ENCODE data around the gene RTP2.
A peak's percentile ranks its signal among the peaks of the same experiment; 100 is the strongest.

Gene RTP2, protein sequence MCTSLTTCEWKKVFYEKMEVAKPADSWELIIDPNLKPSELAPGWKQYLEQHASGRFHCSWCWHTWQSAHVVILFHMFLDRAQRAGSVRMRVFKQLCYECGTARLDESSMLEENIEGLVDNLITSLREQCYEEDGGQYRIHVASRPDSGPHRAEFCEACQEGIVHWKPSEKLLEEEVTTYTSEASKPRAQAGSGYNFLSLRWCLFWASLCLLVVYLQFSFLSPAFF

DNA sequence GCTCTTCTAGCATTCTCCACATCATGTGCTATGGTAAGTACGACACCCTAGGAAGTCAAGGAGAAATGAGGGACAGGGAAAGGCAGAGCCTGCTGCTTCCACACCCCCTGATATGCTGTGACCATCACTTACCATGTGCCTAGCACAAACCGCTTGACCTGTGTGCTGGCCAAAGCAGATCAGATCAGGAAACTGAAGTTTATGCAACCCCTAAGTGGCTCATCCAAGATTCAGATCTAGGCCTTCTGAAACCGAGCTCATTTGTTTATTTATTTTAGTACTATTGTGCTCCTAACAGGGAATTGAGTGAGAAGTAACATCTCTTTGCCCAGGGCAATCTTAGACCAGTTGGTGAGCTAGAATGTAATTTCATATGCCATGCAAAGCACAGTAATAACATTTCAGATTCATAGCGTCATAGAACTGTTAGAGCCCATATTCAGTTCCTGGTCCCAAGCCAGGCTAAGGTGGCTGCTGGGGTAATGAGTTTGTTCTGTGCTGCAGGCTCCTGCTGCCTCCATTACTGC, at the start of gene RTP2:
Gene RTP2 (minus strand): TSS at position 51 of the 527 bp plus-strand sequence. CDS start 429 bp downstream, outside the sequence.
- no peak for DNase-seq

DNA sequence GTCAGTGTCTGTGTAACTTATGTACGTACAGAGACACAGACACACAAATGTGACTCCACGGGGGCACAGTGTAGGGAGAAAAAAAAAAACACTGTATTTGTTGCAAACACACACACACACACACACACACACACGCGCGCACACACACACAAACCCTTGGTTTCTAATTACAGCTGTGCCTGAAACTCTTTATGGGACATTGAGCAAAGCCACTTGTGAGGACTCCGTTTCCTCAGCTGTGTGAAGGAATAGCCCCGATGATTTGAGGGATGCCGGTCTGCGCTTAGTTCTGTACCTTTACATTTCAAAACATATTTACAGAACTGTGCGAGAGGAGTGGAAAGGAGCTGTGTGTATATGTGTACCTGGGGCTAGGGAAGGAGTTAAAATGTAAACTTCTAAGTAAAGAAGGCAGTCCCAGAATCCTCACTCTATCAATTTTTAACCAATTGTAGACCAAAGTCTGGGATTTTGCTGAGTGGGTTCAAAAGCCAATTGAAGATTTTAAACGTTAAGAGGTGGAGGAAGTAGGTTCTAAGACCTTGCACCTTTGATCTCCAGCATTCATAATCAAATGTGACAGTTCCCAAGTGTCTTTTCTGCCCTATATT, 48.3 kb upstream of the RTP2 start:
- DNase-seq = no peak

DNA sequence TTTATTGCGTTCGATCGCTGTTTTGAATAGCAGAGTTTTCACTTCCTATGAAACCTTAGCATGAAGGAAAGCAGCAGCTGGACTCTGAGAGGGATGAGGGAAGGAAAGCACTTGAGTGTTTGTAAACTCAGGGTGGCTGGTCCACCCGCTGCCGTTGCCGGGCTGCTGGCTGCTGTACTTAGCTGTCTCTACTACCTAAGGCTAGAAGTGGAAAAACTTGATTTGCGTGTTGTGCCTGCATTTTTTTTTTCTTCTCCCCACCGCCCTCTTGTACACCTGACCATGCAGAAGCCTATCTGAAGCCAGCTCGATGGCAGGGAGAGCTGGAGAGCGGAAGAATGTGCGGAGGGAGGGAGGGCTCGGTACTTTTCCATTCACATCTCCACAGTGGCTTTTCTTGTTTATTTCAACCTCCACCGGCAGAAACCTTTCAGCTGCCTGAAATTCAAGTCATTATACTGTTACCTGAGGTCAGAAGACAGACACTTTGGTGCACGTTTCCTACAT, 47.7 kb upstream of the RTP2 start:
- no peak for DNase-seq

DNA sequence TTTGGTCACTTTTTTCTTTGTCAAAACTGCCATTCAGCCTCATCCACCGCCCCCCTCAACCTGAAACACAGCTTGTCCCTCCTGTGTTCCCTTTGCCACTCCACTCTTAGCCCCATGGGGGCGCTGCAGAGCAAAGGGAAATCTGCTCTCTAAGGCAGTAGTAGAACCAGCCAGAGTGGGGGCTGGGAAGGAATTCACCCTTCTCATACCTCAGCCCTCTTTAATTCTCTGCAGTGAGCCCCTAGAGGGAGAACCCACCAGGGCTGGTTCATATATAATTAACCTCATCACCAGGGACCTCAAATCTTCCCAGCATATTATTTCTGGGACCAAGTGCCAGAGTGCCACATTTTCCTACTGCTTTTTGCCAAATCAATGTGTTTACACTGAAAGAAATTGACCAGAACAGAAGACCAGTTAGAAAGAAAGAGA, 45.7 kb upstream of the RTP2 start:
- peak; percentile 91 for DNase-seq

DNA sequence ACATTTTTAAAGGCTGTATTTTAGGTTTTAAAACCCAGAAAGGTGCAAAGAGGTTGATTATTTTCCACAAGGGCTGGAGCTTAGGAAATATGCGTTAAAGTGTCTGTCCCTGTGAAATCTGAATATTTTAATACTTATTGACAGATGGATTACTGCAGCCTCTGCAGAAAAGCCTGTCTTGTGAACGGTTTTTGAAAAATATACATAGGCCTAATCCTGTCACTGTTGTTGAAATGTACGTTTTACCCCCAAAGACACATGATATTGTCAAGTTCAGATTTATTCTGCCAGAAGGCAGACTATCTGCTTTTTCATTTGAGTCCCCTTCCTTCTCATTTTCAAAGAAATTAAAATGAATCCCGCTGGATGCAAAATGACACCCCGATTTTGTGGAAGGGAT, 45.1 kb upstream of the RTP2 start:
- DNase-seq = no peak

DNA sequence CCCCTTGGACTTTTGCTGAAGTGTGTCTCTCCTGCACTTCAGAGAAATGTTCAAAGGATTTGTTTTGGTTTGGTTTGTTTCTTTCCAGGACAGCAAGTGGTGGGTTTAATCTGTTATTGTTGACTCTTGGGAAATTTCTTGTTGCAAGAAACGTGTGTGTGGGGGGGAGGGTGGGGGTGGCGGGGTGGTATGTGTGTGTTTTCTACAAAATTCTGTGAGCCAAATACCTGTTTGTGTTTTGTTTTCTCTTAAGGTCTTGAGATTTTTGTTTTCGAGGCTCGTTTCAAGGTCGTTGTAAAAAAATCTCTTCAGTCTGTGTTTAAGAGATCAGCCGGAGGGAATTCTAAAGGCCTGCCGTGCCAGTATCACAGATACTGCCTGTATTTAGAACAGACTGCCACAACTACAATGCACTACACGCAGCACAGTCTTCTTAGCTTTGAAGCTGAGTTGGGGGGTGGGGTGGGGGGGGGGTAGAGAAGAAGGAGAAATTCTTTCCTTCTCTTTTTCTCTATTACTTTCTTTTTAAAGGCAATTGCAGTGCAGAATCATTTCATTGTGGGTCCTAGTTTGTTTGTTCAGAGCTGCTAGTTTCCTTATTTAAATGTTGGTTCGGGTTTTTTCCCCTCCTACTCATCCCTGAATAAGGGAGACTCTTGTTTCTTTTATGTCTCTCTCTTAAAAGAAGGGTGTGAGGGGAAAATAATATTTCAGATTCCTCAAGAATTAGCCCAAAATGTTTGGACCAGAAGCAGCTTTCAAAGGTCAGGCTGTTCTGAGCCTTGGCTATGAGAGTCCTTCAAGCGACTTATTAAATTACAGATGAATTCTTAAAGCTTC, 44.3 kb upstream of the RTP2 start:
- peak; percentile 35 for DNase-seq

DNA sequence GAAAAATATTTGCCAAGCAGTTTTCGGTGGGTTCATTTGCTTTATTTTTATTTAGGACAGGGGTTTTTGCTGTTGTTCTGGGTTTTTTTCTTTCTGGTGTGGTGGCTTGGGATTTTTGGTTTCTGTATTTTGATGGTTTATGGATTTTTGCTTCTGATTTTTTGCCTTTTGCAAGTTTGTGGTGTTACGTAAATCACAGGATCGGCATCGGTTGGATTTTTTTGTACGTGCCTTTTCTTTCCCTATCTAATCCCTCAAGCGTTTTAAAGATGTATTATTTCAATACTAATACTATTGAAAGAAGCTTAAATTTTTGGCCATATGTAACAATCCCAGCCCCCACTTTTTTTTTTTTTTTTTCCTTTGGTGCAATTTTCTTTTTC, 43.7 kb upstream of the RTP2 start:
- DNase-seq = no peak

DNA sequence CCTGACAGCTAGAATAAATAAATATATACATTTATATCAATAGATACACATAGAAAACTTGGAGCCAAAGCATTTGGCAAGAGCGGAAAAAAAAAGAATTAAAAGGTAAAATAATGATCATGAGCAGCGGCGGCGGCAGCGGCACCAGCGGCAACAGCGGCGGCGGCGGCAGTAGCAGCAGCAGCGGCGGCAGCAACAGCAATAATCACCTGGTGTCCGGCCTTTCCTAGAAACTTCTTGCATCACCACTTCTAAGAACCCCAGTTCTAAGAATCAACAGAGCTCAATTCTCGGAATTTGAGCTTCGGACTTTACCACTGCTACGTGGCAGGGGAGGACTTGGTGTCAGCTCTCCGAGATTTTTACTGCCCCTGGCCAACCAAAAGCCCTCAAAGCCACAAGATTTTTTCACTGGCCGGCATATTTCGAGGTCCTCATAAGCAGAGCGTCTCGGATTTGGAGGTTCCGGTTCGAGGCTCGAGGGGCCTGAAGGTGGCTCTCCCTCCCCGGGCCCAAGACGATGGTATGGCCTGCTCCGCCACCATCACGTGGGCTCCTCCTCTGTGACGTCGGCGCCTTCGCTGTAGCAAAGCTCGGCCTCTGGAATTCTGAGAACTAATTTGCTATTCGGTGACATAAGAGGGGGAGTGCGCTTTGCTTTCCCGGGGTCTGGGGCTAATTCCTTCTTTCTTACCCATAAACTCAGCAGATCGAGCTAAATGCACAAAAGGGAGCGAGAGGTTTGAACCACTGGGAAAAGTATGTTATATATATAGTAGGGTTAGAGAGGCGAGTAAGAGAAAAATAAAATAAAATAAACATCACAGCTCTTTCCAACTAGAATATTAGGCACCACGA, 43.1 kb upstream of the RTP2 start, which contains the start of gene BCL6:
Gene BCL6 (minus strand): TSS at position 268 of the 858 bp plus-strand sequence. CDS start 11,775 bp downstream, outside the sequence.
- peak; percentile 85 for DNase-seq

DNA sequence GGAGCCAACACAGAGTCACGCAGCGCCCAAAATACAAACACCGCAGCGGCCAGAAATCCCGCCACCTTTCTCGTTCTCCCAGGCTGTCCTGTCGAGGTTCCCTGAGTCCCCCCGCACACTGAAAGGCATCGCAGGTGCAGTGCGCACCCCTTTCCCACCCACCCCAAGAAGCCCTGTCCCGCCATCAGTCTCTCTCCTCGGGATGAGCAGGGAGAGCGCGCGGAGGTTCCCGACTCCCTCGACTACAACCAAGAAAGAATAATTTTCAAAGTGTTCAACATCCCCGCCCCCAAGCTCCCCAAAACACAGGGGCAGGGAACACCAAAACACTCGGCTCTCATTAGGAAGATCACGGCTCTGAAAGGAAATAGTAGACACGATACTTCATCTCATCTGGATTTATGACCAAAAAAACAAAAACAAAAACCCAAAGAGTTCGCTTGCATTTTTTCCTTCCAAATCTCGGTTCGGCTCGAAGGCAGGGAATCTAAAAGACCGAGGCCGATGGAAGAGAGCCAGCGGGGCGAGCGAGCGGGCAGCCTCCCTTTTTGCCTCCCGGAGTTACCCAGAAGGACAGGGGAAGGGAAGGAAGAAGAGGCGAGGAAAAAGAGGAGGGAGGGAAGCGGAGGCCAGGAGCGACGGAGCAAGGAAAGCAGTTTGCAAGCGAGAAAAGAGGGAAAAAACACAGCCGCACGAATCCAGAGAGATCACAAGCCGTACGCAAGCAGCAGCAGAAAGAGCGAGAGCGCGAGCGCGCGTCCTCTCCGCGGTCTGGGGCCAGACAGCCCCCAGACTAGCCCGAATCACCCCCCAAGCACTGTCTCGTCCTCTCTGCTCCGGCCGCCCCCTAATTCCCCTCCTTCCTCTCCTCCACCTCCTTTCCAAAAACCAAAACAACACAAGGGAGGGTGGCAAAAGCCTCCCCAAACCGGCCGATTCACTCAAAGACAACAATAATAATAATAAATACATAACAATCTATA, 42.1 kb upstream of the RTP2 start:
- DNase-seq = peak; percentile 61

DNA sequence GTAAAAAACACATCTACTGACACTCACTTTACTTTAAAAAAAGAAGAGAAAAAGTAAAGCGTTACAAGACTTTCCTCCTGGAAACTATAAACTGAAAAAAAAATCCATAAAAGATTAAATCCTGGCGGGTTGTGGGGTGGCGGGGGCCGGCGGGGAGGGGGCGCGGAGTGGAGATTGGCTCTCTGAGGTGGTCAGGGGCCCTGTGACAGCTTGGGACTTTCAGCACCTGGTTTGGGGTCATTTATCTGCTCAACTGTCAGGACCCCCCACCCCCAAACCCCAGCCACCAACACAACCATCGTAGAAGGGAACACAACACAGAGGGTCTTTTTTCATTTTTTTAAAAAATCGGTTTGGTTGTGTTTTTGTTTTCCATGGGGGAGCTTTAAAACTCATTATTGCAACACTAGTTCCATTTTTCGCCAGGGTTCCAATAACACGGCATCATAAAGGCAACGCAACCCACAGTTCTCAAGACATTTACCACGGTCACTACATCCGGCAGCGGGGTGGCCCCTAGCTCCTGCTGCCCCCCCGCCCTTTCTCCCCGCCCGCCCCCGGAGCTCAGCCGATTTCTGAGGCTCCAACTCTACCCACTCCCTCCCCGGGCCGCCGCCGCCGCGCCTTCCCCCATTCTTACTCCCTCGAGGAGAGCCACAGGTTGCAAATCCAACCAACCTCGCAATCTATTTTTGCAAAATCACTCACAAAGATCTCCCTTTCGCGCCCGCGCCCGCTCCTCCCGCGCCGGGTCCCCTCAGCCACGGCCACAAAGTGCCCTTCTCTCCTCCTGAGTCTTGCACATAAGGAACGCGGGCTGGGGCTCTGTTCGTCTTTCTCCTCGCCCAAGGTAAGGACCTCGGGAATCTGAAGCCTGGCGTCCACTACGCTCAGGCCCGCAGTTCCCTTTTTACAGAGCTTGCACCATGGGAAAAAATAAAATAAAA, 41.1 kb upstream of the RTP2 start:
- peak; percentile 50 for DNase-seq

DNA sequence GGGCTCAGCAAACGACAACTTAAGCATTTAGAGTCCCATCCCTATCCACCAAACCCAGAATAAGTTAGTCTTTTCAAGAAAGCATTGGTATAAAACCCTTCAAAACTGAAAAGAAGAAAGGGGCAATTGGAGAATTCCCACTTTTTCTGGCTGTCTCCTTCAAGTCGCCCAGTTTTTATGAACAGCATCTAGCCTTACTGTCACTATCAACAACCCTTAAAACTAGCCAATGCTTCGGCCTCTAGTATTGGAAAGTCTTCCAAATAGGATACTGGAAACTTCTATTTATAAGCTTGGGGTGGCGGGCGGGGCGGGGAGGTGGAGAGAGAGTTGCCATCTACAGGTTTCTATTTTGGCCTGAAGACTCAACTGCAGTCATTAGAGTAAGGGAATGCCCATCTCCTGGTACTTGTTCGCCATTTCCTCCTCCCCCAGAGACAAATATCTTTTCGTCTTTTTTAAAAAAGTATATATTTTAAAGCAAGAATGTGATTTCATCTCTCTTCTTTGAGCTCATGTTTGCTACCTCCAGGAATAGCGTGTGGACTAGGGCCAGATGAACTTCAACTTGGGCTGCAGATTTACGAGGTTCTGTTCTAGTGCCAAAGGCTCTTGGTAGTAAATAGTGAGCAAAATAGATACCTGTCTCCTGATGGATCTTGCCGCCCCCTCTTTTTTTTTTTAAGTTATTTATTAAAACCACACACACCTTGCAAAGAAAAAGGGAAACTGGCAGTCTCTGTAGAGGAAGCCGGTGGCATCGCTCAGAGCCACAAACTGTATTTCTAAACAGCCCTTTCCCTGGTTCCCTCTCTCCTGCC, 40.2 kb upstream of the RTP2 start:
- DNase-seq = no peak

DNA sequence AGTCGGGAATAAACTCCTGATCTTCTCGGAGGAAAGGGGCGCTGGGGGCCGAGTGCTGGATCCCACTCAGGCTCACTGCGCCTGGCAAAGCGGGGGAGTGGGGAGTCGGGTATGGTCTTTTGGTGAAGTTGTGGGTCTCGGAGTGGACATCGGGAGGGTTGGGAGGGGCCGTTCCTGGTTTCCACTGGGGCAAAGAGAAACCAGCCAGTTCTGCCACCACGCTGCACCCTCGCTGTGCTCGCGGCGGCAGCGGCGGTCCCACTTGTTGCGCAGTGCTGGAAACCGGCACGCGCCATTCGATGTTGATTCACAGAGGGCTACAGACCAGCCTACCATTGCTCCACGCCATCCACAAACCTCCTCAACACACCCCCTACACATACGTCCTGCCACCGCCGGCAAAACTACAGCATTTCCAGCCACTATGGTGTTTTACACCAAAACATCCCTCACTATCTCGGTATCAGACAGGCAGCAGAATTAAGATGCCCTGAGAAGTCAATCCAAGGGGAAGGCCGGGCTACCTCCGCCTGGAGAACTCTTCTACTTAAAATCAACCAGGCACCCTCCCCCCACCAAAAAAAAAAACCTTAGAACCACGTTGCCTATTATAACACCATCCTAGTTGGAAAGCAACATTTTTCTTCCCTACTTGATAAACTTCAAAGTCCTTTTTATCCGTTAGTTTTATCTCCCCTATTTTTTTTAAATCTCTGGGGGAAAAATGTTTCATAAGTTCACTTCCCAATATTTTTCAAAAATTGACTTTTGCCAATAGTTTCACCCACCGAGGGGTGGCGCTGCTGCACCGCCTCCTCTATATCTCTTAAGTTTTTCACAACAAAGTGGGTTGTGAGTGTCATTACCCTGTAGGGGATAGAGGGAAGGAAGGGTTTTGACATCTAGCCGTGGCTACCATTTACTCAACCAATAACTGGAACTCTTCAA, 39.3 kb upstream of the RTP2 start:
- DNase-seq = peak; percentile 81

DNA sequence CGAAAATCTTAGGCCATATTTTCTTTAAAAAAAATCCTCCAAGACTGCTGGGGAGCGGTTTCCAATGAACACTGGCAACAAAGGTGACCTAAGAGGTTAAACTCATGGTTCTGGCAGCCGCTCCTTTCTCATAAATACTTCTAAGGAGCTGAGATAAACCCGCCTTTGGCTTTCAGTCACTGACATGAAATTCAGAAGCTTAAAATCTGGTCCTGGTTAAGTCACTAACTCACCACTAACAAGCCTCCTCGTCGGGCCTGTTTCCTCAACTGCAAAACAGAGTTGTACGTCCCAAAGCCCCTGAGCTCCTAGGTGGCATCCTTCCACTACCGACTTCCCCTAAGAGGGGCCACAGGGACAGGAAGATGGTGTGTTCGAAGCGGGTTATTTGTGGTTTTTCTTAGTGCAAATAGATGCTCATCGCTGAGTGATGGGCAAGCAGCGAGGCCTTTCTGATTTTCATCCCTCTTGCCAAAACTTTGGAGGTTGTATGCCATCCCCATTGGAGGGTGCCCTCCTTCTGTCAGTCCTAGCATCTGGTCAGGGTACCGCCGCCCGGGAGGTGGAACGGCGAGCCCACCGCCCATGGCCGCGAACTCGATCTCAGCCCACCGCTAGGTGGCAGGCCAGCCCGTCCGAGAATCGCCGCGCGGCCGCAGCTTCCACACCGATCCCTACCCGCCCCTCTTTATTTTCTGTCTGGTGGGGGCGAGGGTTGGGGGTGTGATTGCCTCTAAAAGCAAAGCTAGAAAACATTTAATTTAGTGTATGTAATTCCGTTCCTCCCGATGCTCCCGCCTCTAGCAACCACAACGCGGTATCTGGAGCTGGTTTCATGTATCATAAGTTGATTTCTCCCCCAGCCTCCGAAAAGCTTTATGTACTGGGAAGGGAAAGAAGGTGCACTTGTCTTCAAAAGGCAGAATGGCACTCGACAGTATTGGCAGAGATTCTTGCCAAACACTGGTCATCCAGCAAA, 38.4 kb upstream of the RTP2 start:
- DNase-seq = peak; percentile 72

DNA sequence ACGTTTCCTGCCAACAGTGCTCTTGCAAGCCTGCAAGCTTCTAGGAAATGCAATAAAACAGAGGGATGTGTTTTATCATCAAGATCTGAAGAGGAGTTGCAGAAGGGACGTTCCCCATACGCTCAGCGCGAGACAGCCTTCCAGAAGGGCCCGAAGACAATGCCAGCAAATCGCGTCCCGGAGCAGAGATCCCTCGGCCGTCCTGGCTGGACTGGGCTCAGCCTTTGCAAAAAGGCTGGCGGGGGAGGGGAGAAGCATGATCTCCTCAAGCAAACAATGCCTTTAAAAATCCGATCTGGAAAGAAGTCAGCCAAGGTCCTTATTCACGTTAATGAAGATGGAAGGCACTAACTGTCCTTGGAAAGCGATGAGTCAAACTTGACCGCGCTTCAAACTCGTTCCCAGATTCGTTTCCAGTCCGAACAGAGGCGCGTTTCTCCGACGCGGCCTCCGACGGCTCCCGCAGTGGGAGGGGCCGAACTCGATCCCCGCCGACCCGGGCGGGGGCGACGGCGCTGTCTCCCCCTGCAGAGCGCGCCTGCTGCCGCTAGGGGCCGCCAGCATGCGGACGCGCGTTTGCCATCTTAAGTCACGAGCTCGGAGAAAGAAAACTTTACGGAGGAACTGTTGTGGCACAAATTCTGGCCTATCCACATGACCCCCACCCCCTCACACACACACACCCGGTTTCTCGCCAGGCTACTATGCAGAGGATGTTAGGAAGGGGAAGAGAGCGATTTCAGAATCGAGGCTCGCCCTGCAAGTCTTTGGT, 37.4 kb upstream of the RTP2 start:
- peak; percentile 77 for DNase-seq

DNA sequence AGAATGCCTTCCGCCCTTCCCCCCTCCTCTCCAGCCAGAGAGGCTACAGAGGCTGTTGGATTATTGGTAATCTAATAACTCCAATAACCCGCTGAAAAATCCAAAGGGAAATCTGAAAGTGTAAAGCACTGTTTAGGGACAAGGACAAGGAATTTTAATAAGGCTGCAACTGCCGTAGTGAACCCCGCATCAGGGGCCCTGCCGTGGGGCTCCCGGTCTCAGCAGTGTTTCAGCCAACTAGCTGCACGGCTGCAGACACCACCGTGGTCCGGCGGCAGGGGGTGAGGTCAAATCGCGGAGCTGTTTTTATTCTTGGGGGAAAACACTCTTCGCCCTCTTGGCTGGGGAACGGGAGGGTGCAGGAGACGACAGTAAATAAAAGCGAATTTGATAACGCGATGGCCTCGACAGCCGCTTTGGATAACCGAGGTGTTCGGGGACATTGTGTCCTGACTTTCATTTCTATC, 36.8 kb upstream of the RTP2 start:
- no peak for DNase-seq

Data from CD4-positive, alpha-beta T cell treated with Interleukin-6 for 4 hours (primary cell).